Peyer's patch (tissue), 4 donors: ENCODE results near the gene HAO2. TPM values are rescaled to one million over a fixed set of nuclear protein-coding genes. Genes with fewer than 3 reads are reported as not detected.

Experiments used
- DNase-seq, 3 donors: peaks; one replicate each; pipeline ENCODE4 v3.0.0-alpha.2; 2017 to 2019
- H3K27ac ChIP-seq, 4 donors: fragments of 200-600 bp; sonication (generic); one replicate each; pipeline ENCODE4 v1.5.1; 2016 to 2019
- H3K27me3 ChIP-seq, 2 donors: fragments of 200-600 bp; sonication (generic); one replicate each; pipeline ENCODE4 v1.5.1; 2019
- H3K36me3 ChIP-seq, 3 donors: fragments of 200-600 bp; sonication (generic); one replicate each; pipeline ENCODE4 v1.5.1; 2016 to 2019
- H3K4me1 ChIP-seq, 4 donors: fragments of 200-600 bp; sonication (generic); one replicate each; pipeline ENCODE4 v1.5.1; 2016 to 2019
- H3K4me3 ChIP-seq, 4 donors: fragments of 200-600 bp; sonication (generic); 1 replicate in 3 of 4; 2 replicates in 1 of 4; pipeline ENCODE4 v1.5.1; 2016 to 2019; ENCODE audit warnings: mild to moderate bottlenecking in 1 of 4
- H3K9me3 ChIP-seq, 4 donors: fragments of 200-600 bp; sonication (generic); one replicate each; pipeline ENCODE4 v1.5.1; 2016 to 2019; ENCODE audit warnings: mild to moderate bottlenecking in 1 of 4
- POLR2A ChIP-seq, 2 donors: fragments of 450-650 bp; IDR thresholded peaks; one replicate each; pipeline ENCODE4 v1.5.1; 2017; ENCODE audit warnings: antibody characterized with exemption in 2 of 2, mild to moderate bottlenecking in 2 of 2, moderate library complexity in 2 of 2
- total RNA-seq, 4 donors: library from RNA; depleted of rRNA; stranded (reverse); fragments of >200 nt; gene quantifications; one replicate each; pipeline ENCODE4 v1.1.0, GENCODE V29; 2016
- TF ChIP-seq, protein P1 (sequence below), 6 experiments: fragments of 450-650 bp in 4 of 6; fragments of 200-600 bp in 2 of 6; sonication (generic) in 1 of 6; IDR thresholded peaks; one replicate each; pipeline ENCODE4 v1.5.1; 2017 to 2019; ENCODE audit warnings: antibody characterized with exemption in 6 of 6, mild to moderate bottlenecking in 3 of 6, moderate library complexity in 1 of 6

The HAO2 gene
- total RNA-seq, 4 donors from 2014 or later, result 0.76 TPM; not detected in 3

DNA sequence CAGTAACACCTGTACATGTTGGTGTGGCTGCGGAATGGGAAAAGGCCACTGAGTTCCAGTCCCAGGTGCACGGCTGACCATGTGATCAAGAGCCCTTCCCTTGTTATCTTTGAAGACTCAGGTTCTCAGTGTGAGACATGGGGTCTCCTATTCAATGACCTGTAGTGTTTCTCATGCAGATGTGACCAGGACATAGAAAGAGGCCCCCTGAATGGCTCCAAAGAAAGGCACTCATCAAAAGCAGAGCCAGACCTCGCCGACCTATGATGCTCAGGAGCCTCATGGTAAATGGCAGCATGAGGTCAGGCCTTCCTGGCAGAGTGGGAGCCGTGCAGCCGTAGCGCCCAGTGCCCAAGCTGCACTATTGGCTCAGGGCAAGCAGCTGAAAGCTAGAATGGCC lies 42.3 kb upstream of the HAO2 start:
- TF ChIP-seq, protein P1, sequence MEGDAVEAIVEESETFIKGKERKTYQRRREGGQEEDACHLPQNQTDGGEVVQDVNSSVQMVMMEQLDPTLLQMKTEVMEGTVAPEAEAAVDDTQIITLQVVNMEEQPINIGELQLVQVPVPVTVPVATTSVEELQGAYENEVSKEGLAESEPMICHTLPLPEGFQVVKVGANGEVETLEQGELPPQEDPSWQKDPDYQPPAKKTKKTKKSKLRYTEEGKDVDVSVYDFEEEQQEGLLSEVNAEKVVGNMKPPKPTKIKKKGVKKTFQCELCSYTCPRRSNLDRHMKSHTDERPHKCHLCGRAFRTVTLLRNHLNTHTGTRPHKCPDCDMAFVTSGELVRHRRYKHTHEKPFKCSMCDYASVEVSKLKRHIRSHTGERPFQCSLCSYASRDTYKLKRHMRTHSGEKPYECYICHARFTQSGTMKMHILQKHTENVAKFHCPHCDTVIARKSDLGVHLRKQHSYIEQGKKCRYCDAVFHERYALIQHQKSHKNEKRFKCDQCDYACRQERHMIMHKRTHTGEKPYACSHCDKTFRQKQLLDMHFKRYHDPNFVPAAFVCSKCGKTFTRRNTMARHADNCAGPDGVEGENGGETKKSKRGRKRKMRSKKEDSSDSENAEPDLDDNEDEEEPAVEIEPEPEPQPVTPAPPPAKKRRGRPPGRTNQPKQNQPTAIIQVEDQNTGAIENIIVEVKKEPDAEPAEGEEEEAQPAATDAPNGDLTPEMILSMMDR (IDR thresholded peaks at IDR 0.05), result no peak
- no peak for TF ChIP-seq POLR2A (IDR thresholded peaks at IDR 0.05)
- Histone ChIP-seq H3K27ac (no peak overlapping the region), H3K27me3 (no peaks in the 10 kb centered on the region), H3K9me3 (no peaks in the 10 kb centered on the region), H3K4me3 (no peak overlapping the region), H3K36me3 (no peaks in the 10 kb centered on the region), H3K4me1 (peaks cover 0 to 11% (median 3%) of the 10 kb centered on the region in 4 donors)
- no peak for DNase-seq

DNA sequence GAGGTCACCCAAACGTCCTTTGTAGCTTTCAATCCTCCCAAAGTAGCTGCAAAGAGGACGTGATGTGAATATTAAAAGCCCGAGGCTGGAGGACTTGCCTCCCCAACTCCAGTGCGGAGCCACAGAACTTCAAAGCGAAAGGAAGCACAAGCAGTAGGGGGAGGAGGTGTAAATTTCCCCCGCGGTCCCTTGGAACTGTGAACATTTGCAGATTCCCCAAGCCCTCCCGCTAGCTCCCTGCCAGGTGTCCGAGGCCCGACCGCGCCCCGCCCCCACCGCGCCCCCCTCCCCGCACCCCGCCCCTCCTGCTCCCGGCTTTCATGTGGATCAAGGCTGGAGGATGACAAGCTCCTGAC lies 41.5 kb upstream of the HAO2 start:
- Histone ChIP-seq H3K4me3 (peak overlapping the region; percentile 24 to 50 (median 42)), H3K9me3 (no peaks in the 10 kb centered on the region), H3K27me3 (no peaks in the 10 kb centered on the region), H3K4me1 (peaks cover 0 to 11% (median 3%) of the 10 kb centered on the region in 4 donors), H3K27ac (no peak overlapping the region), H3K36me3 (no peaks in the 10 kb centered on the region)
- TF ChIP-seq, protein P1 (IDR thresholded peaks at IDR 0.05), result no peak
- TF ChIP-seq POLR2A (IDR thresholded peaks at IDR 0.05), result no peak
- DNase-seq, result peak in 1 of 3 donors; percentile 53

DNA sequence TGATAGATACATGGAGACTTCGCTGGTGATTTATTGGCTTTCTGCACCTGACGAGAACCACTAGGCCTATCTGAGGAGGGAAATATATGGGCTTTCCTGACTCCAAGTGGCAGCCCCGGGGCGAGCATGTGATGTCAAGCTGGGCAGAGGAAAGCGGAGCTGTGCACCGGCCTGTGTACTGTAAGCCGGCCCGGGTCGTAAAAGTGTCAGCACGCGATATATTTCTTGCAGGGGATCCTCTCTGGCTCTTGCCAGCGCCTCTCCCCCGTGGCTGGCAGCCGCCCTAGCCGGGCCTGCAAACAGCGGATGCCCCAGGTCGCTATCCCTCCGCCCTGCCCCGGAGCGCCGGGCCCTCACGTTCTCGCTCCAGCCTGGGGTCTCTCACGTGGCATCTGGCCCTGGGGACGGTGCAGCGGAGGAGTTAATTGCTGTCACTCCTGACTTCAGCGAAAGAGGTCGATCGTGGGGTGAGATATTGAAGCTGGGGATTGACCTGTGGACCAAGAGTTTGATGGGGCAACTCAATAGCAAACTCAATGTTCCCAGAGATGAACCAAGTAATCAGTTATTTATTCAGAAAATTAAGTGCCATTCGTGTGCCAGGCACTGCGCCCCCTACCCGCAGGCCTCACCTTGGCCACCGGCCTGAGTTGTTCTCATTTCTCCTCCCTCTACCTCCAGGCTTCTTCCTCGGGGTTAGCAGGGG lies 41.0 kb upstream of the HAO2 start:
- Histone ChIP-seq H3K36me3 (no peaks in the 10 kb centered on the region), H3K9me3 (no peaks in the 10 kb centered on the region), H3K27ac (no peak overlapping the region), H3K4me1 (peaks cover 0 to 11% (median 3%) of the 10 kb centered on the region in 4 donors), H3K27me3 (no peaks in the 10 kb centered on the region), H3K4me3 (peak overlapping the region; percentile 24 to 50 (median 42))
- no peak for TF ChIP-seq POLR2A (IDR thresholded peaks at IDR 0.05)
- TF ChIP-seq, protein P1 (IDR thresholded peaks at IDR 0.05), result peak in 4 of 6 experiments; percentile 10 to 30 (median 16)
- DNase-seq, result peak; percentile 16 to 61 (median 55)

DNA sequence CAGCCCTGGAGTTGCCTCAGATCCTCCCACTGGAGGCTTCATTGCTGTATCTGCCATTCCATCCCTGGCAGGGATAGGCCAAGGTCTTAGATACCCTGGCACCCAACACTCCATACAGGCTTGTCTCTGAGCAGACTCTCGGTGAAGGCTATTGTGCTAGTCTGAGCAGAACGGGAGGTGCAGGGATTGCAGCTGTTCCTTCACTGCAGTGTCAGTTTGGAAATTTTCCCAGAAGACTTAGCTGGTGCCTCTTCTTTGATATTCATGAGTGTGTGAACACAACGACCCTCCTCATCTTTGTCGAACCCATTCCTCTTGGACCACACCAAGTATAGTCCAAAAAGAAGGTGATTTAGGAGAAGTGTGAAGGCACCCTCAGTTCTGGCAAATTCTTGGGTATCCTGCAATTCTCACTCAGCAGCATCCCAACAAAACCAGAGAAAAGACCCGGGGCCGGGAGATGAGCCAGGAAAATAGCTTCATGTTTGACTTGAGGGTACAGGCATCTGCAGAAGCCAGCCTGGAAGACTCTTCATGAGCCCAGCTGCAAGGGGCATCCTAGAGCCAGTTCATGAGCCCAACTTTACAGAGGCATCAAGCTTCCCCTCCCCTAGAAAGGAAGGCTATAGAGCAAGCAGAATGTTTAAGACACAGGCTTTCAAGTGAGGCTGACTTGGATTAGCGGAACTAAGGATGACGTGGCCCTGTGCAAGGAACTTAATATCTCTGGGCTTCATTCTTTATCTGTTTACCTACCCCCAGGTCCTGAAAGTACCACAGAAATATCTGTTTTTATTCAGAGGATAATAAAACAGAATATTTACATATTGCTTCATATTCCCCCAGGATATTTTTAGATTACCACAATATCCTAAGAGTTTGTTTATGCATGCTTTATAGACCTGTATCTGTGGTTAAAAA lies 38.8 kb upstream of the HAO2 start:
- Histone ChIP-seq H3K36me3 (no peaks in the 10 kb centered on the region), H3K4me3 (no peak overlapping the region), H3K27me3 (no peaks in the 10 kb centered on the region), H3K27ac (no peak overlapping the region), H3K9me3 (no peaks in the 10 kb centered on the region), H3K4me1 (peaks cover 0 to 11% (median 3%) of the 10 kb centered on the region in 4 donors)
- DNase-seq, result no peak
- TF ChIP-seq, protein P1 (IDR thresholded peaks at IDR 0.05), result no peak
- no peak for TF ChIP-seq POLR2A (IDR thresholded peaks at IDR 0.05)

DNA sequence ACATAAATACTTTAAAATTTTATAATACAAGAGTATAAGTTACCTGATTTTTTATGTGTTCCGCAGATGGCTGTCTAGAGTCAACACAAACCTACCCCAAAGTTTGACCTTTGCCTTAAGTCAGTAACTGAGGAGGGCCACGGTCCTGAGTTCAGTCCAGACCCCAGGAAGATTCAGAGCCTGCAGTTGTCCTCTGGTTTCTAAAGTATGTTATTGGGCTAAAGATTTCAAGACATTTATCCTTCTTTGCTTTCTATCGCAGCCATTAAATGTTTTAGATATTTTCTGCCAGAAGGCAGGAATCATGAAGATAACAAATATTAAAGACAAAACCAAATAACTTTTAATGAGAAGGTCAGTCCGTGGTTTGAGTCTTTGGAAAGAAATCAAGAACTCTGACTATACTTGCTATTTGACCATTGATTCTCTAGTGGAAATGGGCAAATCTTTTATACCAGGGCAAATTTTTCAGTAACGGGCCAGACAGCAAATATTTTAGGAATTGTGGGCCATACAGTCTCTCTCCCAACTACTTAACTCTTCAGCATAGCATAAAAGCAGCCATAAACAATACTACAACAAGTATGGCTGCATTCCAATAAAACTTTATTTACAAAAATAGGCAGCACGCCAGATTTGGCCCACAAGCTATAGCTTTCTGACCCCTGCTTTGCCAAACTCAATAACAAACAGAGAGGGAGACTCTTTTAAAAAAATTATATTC lies 38.0 kb upstream of the HAO2 start:
- H3K4me3 ChIP-seq, result no peak overlapping the region
- no peaks in the 10 kb centered on the region for H3K9me3 ChIP-seq
- TF ChIP-seq, protein P1 (IDR thresholded peaks at IDR 0.05), result no peak
- TF ChIP-seq POLR2A (IDR thresholded peaks at IDR 0.05), result no peak
- H3K27ac ChIP-seq, result no peak overlapping the region
- no peak for DNase-seq
- H3K27me3 ChIP-seq, result no peaks in the 10 kb centered on the region
- no peaks in the 10 kb centered on the region for H3K36me3 ChIP-seq
- H3K4me1 ChIP-seq, result peaks cover 0 to 11% (median 3%) of the 10 kb centered on the region in 4 donors
